Breast epithelium (tissue), 4 donors: Measurements from ENCODE around the gene FTL. TPM values are rescaled to one million over a fixed set of nuclear protein-coding genes. Genes with fewer than 3 reads are reported as not detected.
A peak's percentile ranks its signal among the peaks of the same experiment; 100 is the strongest.
"Not testable (repeated sequence)": the region's sequence is repeated elsewhere in the genome, so short reads cannot be mapped to it uniquely, and the experiment has no call there.

Experiments used
- DNase-seq, 2 donors: peaks; one replicate each; pipeline ENCODE4 v3.0.0-alpha.2; 2019; ENCODE audit warnings: low spot score in 2 of 2
- H3K27ac ChIP-seq, 2 donors: fragments of 200-600 bp; sonication (generic) in 1 of 2; one replicate each; pipeline ENCODE4 v1.5.1; 2016 to 2019; ENCODE audit warnings: mild to moderate bottlenecking in 1 of 2
- H3K27me3 ChIP-seq, 2 donors: fragments of 200-600 bp; sonication (generic) in 1 of 2; one replicate each; pipeline versions ENCODE4 v1.5.1 to v1.6.0; 2017 to 2019; ENCODE audit warnings: control low read depth in 1 of 2, mild to moderate bottlenecking in 1 of 2
- H3K36me3 ChIP-seq: fragments of 200-600 bp; one replicate; pipeline ENCODE4 v1.5.1; 2019
- H3K4me1 ChIP-seq, 2 donors: fragments of 200-600 bp; sonication (generic); one replicate each; pipeline ENCODE4 v1.5.1; 2016 to 2019; ENCODE audit warnings: control low read depth in 1 of 2
- H3K4me3 ChIP-seq, 3 donors: fragments of 200-600 bp; sonication (generic); 1 replicate in 2 of 3; 2 replicates in 1 of 3; pipeline ENCODE4 v1.5.1; 2016 to 2019; ENCODE audit warnings: mild to moderate bottlenecking in 3 of 3, moderate library complexity in 2 of 3
- H3K9me3 ChIP-seq, 2 donors: fragments of 200-600 bp; sonication (generic) in 1 of 2; one replicate each; pipeline ENCODE4 v1.5.1; 2016 to 2019; ENCODE audit warnings: control low read depth in 1 of 2
- POLR2A ChIP-seq: fragments of 450-650 bp; IDR thresholded peaks from one replicate; pipeline ENCODE4 v1.6.1; 2016; ENCODE audit warnings: antibody characterized with exemption, mild to moderate bottlenecking, moderate library complexity
- POLR2AphosphoS5 ChIP-seq, 3 donors: sonication (generic); formaldehyde crosslinking; IDR thresholded peaks; one replicate each; pipeline ENCODE4 v1.6.1; 2017; ENCODE audit warnings: antibody characterized with exemption in 3 of 3
- intact Hi-C: fragments of 100-400 bp; cut with DNase I; formaldehyde crosslinking; loops from one replicate; pipeline ENCODE4 v1.15.1; 2023; ENCODE audit warnings: low total_unique reads
- total RNA-seq, 3 donors: library from RNA; depleted of rRNA; stranded (reverse); fragments of >200 nt; gene quantifications; one replicate each; pipeline ENCODE4 v1.1.0, GENCODE V29; 2016
- TF ChIP-seq, protein P1 (sequence below), 3 donors: fragments of 450-650 bp; IDR thresholded peaks; one replicate each; pipeline ENCODE4 v1.5.1; 2016 to 2017; ENCODE audit warnings: antibody characterized with exemption in 3 of 3, mild to moderate bottlenecking in 3 of 3, moderate library complexity in 3 of 3

The FTL gene
- total RNA-seq, 3 donors from 2014 or later, result 3,861 to 12,429 (median 4,028) TPM

DNA sequence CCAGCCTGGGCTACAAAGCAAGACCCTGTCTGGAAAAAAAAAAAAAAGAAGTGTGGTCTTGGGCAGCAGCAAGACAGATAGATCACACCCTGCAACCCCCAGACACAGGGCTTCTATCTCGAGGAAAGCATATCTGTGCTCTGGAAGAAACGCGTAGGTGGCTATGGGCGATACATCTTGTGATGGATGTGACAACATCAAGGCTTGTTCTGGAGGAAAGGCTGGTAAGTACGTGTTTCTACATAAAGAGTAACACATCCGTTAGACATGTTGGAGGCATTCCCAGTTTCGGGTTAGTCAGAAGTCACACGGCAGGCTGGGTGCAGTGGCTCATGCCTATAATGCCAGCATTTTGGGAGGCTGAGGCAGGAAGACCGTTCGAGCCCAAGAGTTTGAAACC lies 38.2 kb upstream of the FTL start:
- Histone ChIP-seq H3K36me3 (no peaks in the 10 kb centered on the region), H3K4me1 (no peaks in the 10 kb centered on the region), H3K27ac (no peak overlapping the region), H3K27me3 (no peaks in the 10 kb centered on the region), H3K9me3 (no peaks in the 10 kb centered on the region), H3K4me3 (no peak overlapping the region)
- intact Hi-C loops, result loop anchor here (1.0 kb wide), 1 partner anchor 27 kb away; the partner anchor contains the start of gene NUCB1
- peak in 1 of 3 donors; percentile 13 for TF ChIP-seq POLR2AphosphoS5 (IDR thresholded peaks at IDR 0.05)
- TF ChIP-seq POLR2A, result no peak
- TF ChIP-seq, protein P1, sequence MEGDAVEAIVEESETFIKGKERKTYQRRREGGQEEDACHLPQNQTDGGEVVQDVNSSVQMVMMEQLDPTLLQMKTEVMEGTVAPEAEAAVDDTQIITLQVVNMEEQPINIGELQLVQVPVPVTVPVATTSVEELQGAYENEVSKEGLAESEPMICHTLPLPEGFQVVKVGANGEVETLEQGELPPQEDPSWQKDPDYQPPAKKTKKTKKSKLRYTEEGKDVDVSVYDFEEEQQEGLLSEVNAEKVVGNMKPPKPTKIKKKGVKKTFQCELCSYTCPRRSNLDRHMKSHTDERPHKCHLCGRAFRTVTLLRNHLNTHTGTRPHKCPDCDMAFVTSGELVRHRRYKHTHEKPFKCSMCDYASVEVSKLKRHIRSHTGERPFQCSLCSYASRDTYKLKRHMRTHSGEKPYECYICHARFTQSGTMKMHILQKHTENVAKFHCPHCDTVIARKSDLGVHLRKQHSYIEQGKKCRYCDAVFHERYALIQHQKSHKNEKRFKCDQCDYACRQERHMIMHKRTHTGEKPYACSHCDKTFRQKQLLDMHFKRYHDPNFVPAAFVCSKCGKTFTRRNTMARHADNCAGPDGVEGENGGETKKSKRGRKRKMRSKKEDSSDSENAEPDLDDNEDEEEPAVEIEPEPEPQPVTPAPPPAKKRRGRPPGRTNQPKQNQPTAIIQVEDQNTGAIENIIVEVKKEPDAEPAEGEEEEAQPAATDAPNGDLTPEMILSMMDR (IDR thresholded peaks at IDR 0.05), result no peak
- peak in 1 of 2 donors; percentile 49 for DNase-seq

DNA sequence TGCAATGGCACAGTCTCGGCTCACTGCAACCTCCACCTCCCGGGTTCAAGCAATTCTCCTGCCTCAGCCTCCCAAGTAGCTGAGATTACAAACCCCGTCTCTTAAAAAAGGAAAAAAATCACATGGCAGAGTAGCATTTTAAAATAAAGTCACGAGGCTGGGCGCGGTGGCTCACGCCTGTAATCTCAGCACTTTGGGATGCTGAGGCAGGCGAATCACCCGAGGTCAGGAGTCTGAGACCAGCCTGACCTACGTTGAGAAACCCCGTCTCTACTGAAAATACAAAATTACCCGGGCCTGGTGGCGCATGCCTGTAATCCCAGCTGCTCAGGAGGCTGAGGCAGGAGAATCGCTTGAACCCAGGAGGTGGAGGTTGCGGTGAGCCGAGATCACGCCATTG lies 37.4 kb upstream of the FTL start:
- H3K4me1 ChIP-seq, H3K9me3 ChIP-seq, DNase-seq, H3K27ac ChIP-seq, H3K27me3 ChIP-seq, H3K4me3 ChIP-seq, H3K36me3 ChIP-seq: not testable (repeated sequence)
- intact Hi-C loops, result loop anchor here (1.0 kb wide), 1 partner anchor 27 kb away; the partner anchor contains the start of gene NUCB1

DNA sequence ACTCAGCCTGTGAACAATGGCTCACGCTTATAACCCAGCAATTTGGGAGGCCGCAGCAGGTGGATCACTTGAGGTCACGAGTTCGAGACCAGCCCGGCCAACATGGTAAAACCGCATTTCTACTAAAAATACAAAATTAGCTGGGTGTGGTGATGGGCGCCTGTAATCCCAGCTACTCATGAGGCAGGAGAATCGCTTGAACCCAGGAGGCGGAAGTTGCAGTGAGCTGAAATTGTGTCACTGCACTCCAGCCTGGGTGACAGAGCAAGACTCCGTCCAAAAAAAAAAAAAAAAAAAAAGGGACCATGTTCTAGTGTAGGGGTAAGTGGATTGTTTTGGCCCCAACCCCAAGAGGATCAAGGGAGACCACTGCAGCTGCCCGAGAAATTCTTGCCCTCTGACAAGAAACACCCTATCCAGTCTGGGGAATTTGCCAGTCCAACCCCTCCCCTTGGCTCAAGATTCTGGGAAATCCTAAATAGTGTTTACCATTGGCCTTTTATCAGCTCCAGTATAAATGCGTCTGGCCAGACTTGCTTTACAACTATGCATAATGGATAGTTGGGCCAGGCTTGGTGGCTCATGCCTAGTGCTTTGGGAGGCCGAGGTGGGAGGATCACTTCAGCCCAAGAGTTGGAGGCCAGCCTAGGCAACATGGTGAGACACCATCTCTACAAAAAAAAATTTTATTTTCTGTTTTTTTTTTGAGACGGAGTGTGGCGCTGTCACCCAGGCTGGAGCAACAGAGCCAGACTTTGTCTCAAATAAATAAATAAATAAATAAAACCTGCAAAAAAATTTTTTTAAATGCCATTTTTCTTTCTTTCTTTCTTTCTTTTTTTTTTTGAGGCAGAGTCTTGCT lies 36.7 kb upstream of the FTL start:
- Histone ChIP-seq H3K4me1 (no peaks in the 10 kb centered on the region), H3K4me3 (no peak overlapping the region), H3K27ac (no peak overlapping the region), H3K27me3 (no peaks in the 10 kb centered on the region), H3K9me3 (no peaks in the 10 kb centered on the region), H3K36me3 (no peaks in the 10 kb centered on the region)
- intact Hi-C loops, result no loop called here
- no peak for DNase-seq
- TF ChIP-seq POLR2AphosphoS5 (IDR thresholded peaks at IDR 0.05) (no peak), POLR2A (no peak)
- TF ChIP-seq, protein P1 (IDR thresholded peaks at IDR 0.05), result no peak

DNA sequence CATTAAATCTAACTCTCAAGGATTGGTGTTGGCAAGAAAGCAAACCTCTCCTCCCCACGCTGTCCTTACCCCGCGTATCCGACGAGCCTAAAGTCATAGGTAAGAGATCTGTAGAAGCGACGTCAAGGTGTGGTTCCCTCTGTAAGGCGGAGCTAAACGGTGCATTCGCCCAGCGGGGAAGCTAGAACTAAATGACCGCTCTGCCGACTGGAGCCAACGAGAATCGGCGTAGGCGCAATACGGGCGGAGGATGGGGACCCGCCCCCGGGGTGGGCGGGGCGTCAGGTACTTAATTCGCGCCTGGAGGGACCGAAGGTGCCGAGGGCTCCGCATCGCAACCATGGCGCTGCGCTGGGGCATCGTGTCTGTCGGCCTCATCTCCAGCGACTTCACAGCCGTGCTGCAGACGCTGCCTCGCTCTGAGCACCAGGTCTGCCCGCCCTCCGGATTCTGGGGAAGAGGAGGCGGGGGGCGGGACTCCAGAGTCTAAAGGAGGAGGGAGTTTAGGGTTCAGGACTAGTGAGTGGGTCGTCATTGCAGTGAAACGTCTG lies 31.7 kb upstream of the FTL start, which contains the start of gene DHDH:
Gene DHDH (plus strand): TSS at position 318 of the 551 bp plus-strand sequence. CDS start 23 bp downstream, at position 341.
- H3K27ac ChIP-seq, result peak within 1 kb of the TSS; percentile 19 to 35
- peak within 1 kb of the TSS; percentile 41 to 67 (median 56) for H3K4me3 ChIP-seq
- peak; percentile 65 to 74 for DNase-seq
- H3K27me3 ChIP-seq, result no peaks in the 10 kb centered on the region
- TF ChIP-seq POLR2AphosphoS5 (IDR thresholded peaks at IDR 0.05), result peak in 1 of 3 donors; percentile 26
- TF ChIP-seq POLR2A, result no peak
- TF ChIP-seq, protein P1 (IDR thresholded peaks at IDR 0.05), result no peak
- no peaks in the 10 kb centered on the region for H3K4me1 ChIP-seq
- H3K9me3 ChIP-seq, result no peaks in the 10 kb centered on the region
- H3K36me3 ChIP-seq, result no peaks in the 10 kb centered on the region
- intact Hi-C loops, result no loop called here

DNA sequence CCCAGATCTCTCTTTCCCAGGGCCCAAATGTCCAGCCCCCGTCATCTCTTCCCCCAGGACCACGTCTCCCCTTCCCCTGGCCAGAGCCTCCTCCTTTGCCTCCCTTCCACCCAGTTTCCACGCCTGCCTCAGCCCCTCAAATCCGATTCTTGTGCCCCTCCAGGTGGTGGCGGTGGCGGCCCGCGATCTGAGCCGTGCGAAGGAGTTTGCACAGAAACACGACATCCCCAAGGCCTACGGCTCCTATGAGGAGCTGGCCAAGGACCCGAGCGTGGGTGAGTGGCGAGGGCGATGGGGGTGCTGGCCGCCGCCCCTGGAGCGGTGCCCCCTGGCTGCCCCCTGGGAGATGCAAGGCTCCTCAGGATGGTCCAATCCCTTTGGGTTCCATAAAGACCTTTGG lies 30.3 kb upstream of the FTL start:
- DNase-seq, result no peak
- Histone ChIP-seq H3K27me3 (no peaks in the 10 kb centered on the region), H3K9me3 (no peaks in the 10 kb centered on the region), H3K27ac (no peak overlapping the region), H3K4me3 (no peak overlapping the region), H3K4me1 (no peaks in the 10 kb centered on the region), H3K36me3 (no peaks in the 10 kb centered on the region)
- intact Hi-C loops, result no loop called here
- TF ChIP-seq POLR2A (no peak), POLR2AphosphoS5 (IDR thresholded peaks at IDR 0.05) (no peak)
- TF ChIP-seq, protein P1 (IDR thresholded peaks at IDR 0.05), result no peak
